H9 (cell line): ENCODE data around the gene TATDN2. TPM values are rescaled to one million over a fixed set of nuclear protein-coding genes. Genes with fewer than 3 reads are reported as not detected.
A peak's percentile ranks its signal among the peaks of the same experiment; 100 is the strongest.

ENCODE experiments used
- DNase-seq: peaks from one replicate; pipeline ENCODE4 v3.0.0-alpha.2; 2017
- H2AFZ ChIP-seq: one replicate; pipeline ENCODE4 v1.6.1; 2013; ENCODE audit warnings: mild to moderate bottlenecking, low read length, control low read depth, moderate library complexity
- H2AK5ac ChIP-seq: 2 replicates; pipeline ENCODE4 v1.6.1; 2013; ENCODE audit warnings: low read length, control low read depth, mixed read lengths; ENCODE audit not compliant: insufficient read length
- H2BK120ac ChIP-seq: one replicate; pipeline ENCODE4 v1.6.1; 2013; ENCODE audit warnings: low read depth, mild to moderate bottlenecking, low read length, control low read depth, inconsistent platforms; ENCODE audit not compliant: poor library complexity, severe bottlenecking
- H2BK12ac ChIP-seq: 2 replicates; pipeline ENCODE4 v1.6.1; 2013; ENCODE audit warnings: low read length, control low read depth, mixed read lengths, low read depth; ENCODE audit not compliant: insufficient read length
- H2BK15ac ChIP-seq: 2 replicates; pipeline ENCODE4 v1.6.1; 2013; ENCODE audit warnings: low read depth, low read length, control low read depth
- H2BK20ac ChIP-seq: one replicate; pipeline ENCODE4 v1.6.1; 2013; ENCODE audit warnings: low read depth, mild to moderate bottlenecking, low read length, control low read depth, inconsistent platforms; ENCODE audit not compliant: poor library complexity, severe bottlenecking
- H2BK5ac ChIP-seq: 2 replicates; pipeline ENCODE4 v1.6.1; 2013; ENCODE audit warnings: low read length, control low read depth, mixed read lengths; ENCODE audit not compliant: insufficient read length
- H3K14ac ChIP-seq: 2 replicates; pipeline ENCODE4 v1.6.1; 2013; ENCODE audit warnings: low read length, control low read depth; ENCODE audit not compliant: insufficient read depth
- H3K18ac ChIP-seq: 2 replicates; pipeline ENCODE4 v1.6.1; 2013; ENCODE audit warnings: low read depth, mild to moderate bottlenecking, mixed read lengths, low read length, control low read depth; ENCODE audit not compliant: insufficient read length
- H3K23ac ChIP-seq: 2 replicates; pipeline ENCODE4 v1.6.1; 2013; ENCODE audit warnings: low read length, control low read depth, mixed read lengths, low read depth; ENCODE audit not compliant: insufficient read length
- H3K23me2 ChIP-seq: 2 replicates; pipeline ENCODE4 v1.6.1; 2013; ENCODE audit warnings: low read depth, mild to moderate bottlenecking, mixed read lengths, low read length, control low read depth; ENCODE audit not compliant: insufficient read length, poor library complexity, severe bottlenecking
- H3K27ac ChIP-seq: 2 replicates; pipeline ENCODE4 v1.5.1; 2013; ENCODE audit warnings: low read length, control low read depth, mixed read lengths, low read depth; ENCODE audit not compliant: insufficient read length
- H3K27me3 ChIP-seq: 2 replicates; pipeline ENCODE4 v1.6.1; 2013; ENCODE audit warnings: low read length, control low read depth, inconsistent platforms; ENCODE audit not compliant: insufficient read depth
- H3K4ac ChIP-seq: 2 replicates; pipeline ENCODE4 v1.6.1; 2013; ENCODE audit warnings: low read depth, mild to moderate bottlenecking, control low read depth, inconsistent platforms, low read length, moderate library complexity
- H3K4me1 ChIP-seq: 2 replicates; pipeline ENCODE4 v1.6.1; 2013; ENCODE audit warnings: low read length, control low read depth, inconsistent platforms; ENCODE audit not compliant: insufficient read depth
- H3K4me2 ChIP-seq: 2 replicates; pipeline ENCODE4 v1.6.1; 2013; ENCODE audit warnings: low read length, control low read depth, mixed read lengths; ENCODE audit not compliant: insufficient read length, insufficient read depth
- H3K56ac ChIP-seq: 2 replicates; pipeline ENCODE4 v1.6.1; 2013; ENCODE audit warnings: low read depth, mild to moderate bottlenecking, mixed read lengths, low read length, control low read depth; ENCODE audit not compliant: insufficient read length
- H3K79me1 ChIP-seq: 2 replicates; pipeline ENCODE4 v1.6.1; 2013; ENCODE audit warnings: low read depth, mild to moderate bottlenecking, moderate library complexity, low read length, control low read depth, inconsistent platforms; ENCODE audit not compliant: insufficient read depth, poor library complexity, severe bottlenecking
- H3K79me2 ChIP-seq: 2 replicates; pipeline ENCODE4 v1.6.1; 2013; ENCODE audit warnings: low read length, control low read depth, inconsistent platforms; ENCODE audit not compliant: insufficient read depth
- H3K9ac ChIP-seq: 2 replicates; pipeline ENCODE4 v1.6.1; 2013; ENCODE audit warnings: low read length, control low read depth, mixed read lengths; ENCODE audit not compliant: insufficient read length; ENCODE audit errors: extremely low read depth
- H3K9me3 ChIP-seq: one replicate; pipeline ENCODE4 v1.6.1; 2013; ENCODE audit warnings: low read depth, low read length, inconsistent platforms; ENCODE audit not compliant: control insufficient read depth
- H3T11ph ChIP-seq: one replicate; pipeline ENCODE4 v1.6.1; 2013; ENCODE audit warnings: mild to moderate bottlenecking, low read length, control low read depth, inconsistent platforms
- H4K20me1 ChIP-seq: one replicate; pipeline ENCODE4 v1.6.1; 2013; ENCODE audit not compliant: control insufficient read depth, insufficient read length, insufficient read depth
- H4K5ac ChIP-seq: 2 replicates; pipeline ENCODE4 v1.6.1; 2013; ENCODE audit warnings: low read depth, mild to moderate bottlenecking, mixed read lengths, low read length, control low read depth; ENCODE audit not compliant: insufficient read length
- H4K8ac ChIP-seq: replicated peaks from 2 replicates; pipeline ENCODE4 v1.6.1; 2013; ENCODE audit warnings: low read length, control low read depth, mixed read lengths, low read depth; ENCODE audit not compliant: insufficient read length
- H4K91ac ChIP-seq: 2 replicates; pipeline ENCODE4 v1.6.1; 2013; ENCODE audit warnings: low read depth, mild to moderate bottlenecking, moderate library complexity, mixed read lengths, low read length, control low read depth; ENCODE audit not compliant: insufficient read length
- H3K27ac Mint-ChIP-seq, 3 experiments: 2 replicates in 2 of 3; 3 replicates in 1 of 3; pipeline ENCODE4 v1.8.0; 2020 to 2021; ENCODE audit warnings: mixed read lengths in 3 of 3, mild to moderate bottlenecking in 1 of 3, moderate library complexity in 1 of 3
- H3K27me3 Mint-ChIP-seq: 2 replicates; pipeline ENCODE4 v1.8.0; 2021; ENCODE audit warnings: low read depth, mild to moderate bottlenecking, moderate library complexity, mixed read lengths
- H3K36me3 Mint-ChIP-seq, 3 experiments: 2 replicates in 2 of 3; 3 replicates in 1 of 3; pipeline ENCODE4 v1.8.0; 2020 to 2021; ENCODE audit warnings: low read depth in 3 of 3, mixed read lengths in 3 of 3; ENCODE audit not compliant: insufficient read depth in 1 of 3
- H3K4me1 Mint-ChIP-seq, 2 experiments: 2 replicates each; pipeline ENCODE4 v1.8.0; 2020; ENCODE audit warnings: mixed read lengths in 2 of 2
- H3K4me3 Mint-ChIP-seq, 2 experiments: 2 replicates in 1 of 2; 3 replicates in 1 of 2; pipeline ENCODE4 v1.8.0; 2020 to 2021; ENCODE audit warnings: mild to moderate bottlenecking in 2 of 2, mixed read lengths in 2 of 2, moderate library complexity in 1 of 2
- H3K9me3 Mint-ChIP-seq, 2 experiments: 2 replicates in 1 of 2; 3 replicates in 1 of 2; pipeline ENCODE4 v1.8.0; 2020; ENCODE audit warnings: mild to moderate bottlenecking in 2 of 2, mixed read lengths in 2 of 2, moderate library complexity in 1 of 2
- CTCF ChIP-seq: fragments of 200-600 bp; sonication (generic); conservative IDR thresholded peaks from 3 replicates; pipeline ENCODE4 v1.8.0; 2021; ENCODE audit warnings: antibody characterized with exemption, mild to moderate bottlenecking
- WGBS: extraction: QIAGEN DNeasy Blood & Tissue Kit; methylation state at CpG from one replicate; pipeline ENCODE4 v1.1.7; 2013; ENCODE audit warnings: missing lambda C conversion rate, low lambda C conversion rate, mixed read lengths; ENCODE audit not compliant: insufficient read length; ENCODE audit errors: extremely low coverage; 5-methylcytosine and 5-hydroxymethylcytosine counted together
- total RNA-seq: library from RNA; stranded (reverse); gene quantifications from 2 replicates; pipeline ENCODE4 v1.2.1, GENCODE V29; 2021

The TATDN2 gene
- total RNA-seq, 1 experiment from 2014 or later, result 34.4 TPM

GRCh38 chr3:10286133-10286524 lies 37.9 kb downstream of the TATDN2 start:
- no CpG with 5 or more reads among the region's 5 CpGs for WGBS
- no peak overlapping the region for H3K4me3 Mint-ChIP-seq

More at GRCh38 chr3:10286133-10286524, 37.9 kb downstream of the TATDN2 start:
- no peak overlapping the region for H2BK20ac ChIP-seq
- H2BK5ac ChIP-seq, result no peak overlapping the region
- no peak overlapping the region for H3K56ac ChIP-seq
- peak overlapping the region in 1 of 3 experiments; percentile 80; a peak in 1 of 7 replicates for H3K27ac Mint-ChIP-seq
- H3K36me3 Mint-ChIP-seq, result peaks cover 0 to 37% (median 13%) of the 10 kb centered on the region in 3 experiments; a peak in 6 of 7 replicates
- H3K79me2 ChIP-seq, result no peaks in the 10 kb centered on the region
- no peaks in the 10 kb centered on the region for H3K79me1 ChIP-seq
- H3K18ac ChIP-seq, result no peak overlapping the region
- H4K5ac ChIP-seq, result no peak overlapping the region
- no peak for DNase-seq
- no peak overlapping the region for H4K8ac ChIP-seq
- no peak for TF ChIP-seq CTCF
- no peak overlapping the region for H3K4ac ChIP-seq
- H3K9me3 ChIP-seq, result no peaks in the 10 kb centered on the region
- H3K9me3 Mint-ChIP-seq, result no peaks in the 10 kb centered on the region
- H2BK120ac ChIP-seq, result no peak overlapping the region
- no peaks in the 10 kb centered on the region for H3K27me3 Mint-ChIP-seq
- no peaks in the 10 kb centered on the region for H3K23me2 ChIP-seq
- no peak overlapping the region for H2BK15ac ChIP-seq
- H3K23ac ChIP-seq, result no peak overlapping the region
- no peak overlapping the region for H2BK12ac ChIP-seq
- H3K27ac ChIP-seq, result no peak overlapping the region
- H3T11ph ChIP-seq, result no peak overlapping the region
- H3K4me2 ChIP-seq, result no peak overlapping the region
- H2AK5ac ChIP-seq, result no peak overlapping the region
- H3K9ac ChIP-seq, result no peak overlapping the region
- no peak overlapping the region for H4K91ac ChIP-seq
- no peak overlapping the region for H3K14ac ChIP-seq
- no peak overlapping the region for H2AFZ ChIP-seq
- H3K27me3 ChIP-seq, result no peaks in the 10 kb centered on the region
- H3K4me1 ChIP-seq, result 0 out of 2 replicates have a peak, but pooled peaks cover 1% of the 10 kb centered on the region
- no peaks in the 10 kb centered on the region for H4K20me1 ChIP-seq
- H3K4me1 Mint-ChIP-seq, result peaks cover 19% of the 10 kb centered on the region in 2 experiments
